RWPE2 (cell line): Measurements from ENCODE around the gene SHROOM1.

Source experiments
- ATAC-seq: fragments of 200-7000 bp; cut with Tn5 transposase; 3 replicates; pipeline ENCODE4 v1.9.1; 2021; ENCODE audit warnings: low read depth
- DNase-seq: peaks from one replicate; pipeline ENCODE4 v3.0.0-alpha.2; 2020; ENCODE audit warnings: low spot score
- H3K27ac ChIP-seq: fragments of 450-650 bp; 2 replicates; pipeline ENCODE4 v1.5.1; 2017; ENCODE audit warnings: mild to moderate bottlenecking; ENCODE audit not compliant: poor library complexity, severe bottlenecking
- H3K27me3 ChIP-seq: fragments of 250-450 bp; sonication (Bioruptor Pico); 2 replicates; pipeline ENCODE4 v1.5.1; 2021; ENCODE audit warnings: mild to moderate bottlenecking, moderate library complexity; ENCODE audit not compliant: insufficient read depth, poor library complexity, severe bottlenecking
- H3K36me3 ChIP-seq: fragments of 250-450 bp; sonication (Bioruptor Pico); 2 replicates; pipeline ENCODE4 v1.5.1; 2020; ENCODE audit warnings: low read depth, mild to moderate bottlenecking, moderate library complexity
- H3K4me1 ChIP-seq: fragments of 250-450 bp; sonication (Bioruptor Pico); 2 replicates; pipeline ENCODE4 v1.5.1; 2021; ENCODE audit warnings: mild to moderate bottlenecking, moderate library complexity; ENCODE audit not compliant: insufficient read depth, poor library complexity, severe bottlenecking
- H3K4me3 ChIP-seq: fragments of 250-450 bp; sonication (Bioruptor Pico); 2 replicates; pipeline ENCODE4 v1.5.1; 2021; ENCODE audit warnings: mild to moderate bottlenecking, moderate library complexity; ENCODE audit not compliant: severe bottlenecking
- H3K9me3 ChIP-seq: fragments of 250-450 bp; sonication (Bioruptor Pico); 2 replicates; pipeline ENCODE4 v1.5.1; 2021; ENCODE audit warnings: mild to moderate bottlenecking, moderate library complexity; ENCODE audit not compliant: severe bottlenecking
- TF ChIP-seq, protein P1 (sequence below): fragments of 450-650 bp; IDR thresholded peaks from one replicate; pipeline ENCODE4 v1.5.1; 2017; ENCODE audit warnings: mild to moderate bottlenecking, moderate library complexity; ENCODE audit not compliant: poor library complexity, severe bottlenecking

Gene SHROOM1

GRCh38 chr5:132873119-132873929 is 42.9 kb upstream of the SHROOM1 start, which contains the start of gene LEAP2:
Gene LEAP2, plus strand, starts transcription at chr5:132873668. Its CDS starts 27 bp downstream, at chr5:132873695.
- peaks cover 62% of the 10 kb centered on the region for H3K36me3 ChIP-seq

DNA sequence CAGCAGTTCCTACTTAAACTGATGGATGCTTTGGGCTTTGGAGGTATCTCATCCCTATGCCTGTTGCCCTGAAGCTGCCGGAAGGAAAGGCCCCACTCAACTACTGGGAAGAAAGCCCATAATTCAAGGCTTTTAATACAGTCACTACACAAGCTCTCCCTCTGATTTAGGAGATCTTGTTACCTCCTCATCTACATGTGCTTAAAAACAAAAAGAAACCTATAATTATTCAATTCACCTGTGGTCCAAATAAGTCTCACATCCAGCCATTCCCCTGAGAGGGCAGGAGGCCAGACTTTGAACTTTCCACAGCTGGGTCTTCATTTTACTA is 42.3 kb upstream of the SHROOM1 start:
- no peaks in the 10 kb centered on the region for H3K27me3 ChIP-seq
- peaks cover 62% of the 10 kb centered on the region for H3K36me3 ChIP-seq
- no peaks in the 10 kb centered on the region for H3K9me3 ChIP-seq
- ATAC-seq (no peak), DNase-seq (no peak)
- no peak overlapping the region for H3K27ac ChIP-seq
- TF ChIP-seq, protein P1, sequence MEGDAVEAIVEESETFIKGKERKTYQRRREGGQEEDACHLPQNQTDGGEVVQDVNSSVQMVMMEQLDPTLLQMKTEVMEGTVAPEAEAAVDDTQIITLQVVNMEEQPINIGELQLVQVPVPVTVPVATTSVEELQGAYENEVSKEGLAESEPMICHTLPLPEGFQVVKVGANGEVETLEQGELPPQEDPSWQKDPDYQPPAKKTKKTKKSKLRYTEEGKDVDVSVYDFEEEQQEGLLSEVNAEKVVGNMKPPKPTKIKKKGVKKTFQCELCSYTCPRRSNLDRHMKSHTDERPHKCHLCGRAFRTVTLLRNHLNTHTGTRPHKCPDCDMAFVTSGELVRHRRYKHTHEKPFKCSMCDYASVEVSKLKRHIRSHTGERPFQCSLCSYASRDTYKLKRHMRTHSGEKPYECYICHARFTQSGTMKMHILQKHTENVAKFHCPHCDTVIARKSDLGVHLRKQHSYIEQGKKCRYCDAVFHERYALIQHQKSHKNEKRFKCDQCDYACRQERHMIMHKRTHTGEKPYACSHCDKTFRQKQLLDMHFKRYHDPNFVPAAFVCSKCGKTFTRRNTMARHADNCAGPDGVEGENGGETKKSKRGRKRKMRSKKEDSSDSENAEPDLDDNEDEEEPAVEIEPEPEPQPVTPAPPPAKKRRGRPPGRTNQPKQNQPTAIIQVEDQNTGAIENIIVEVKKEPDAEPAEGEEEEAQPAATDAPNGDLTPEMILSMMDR, result no peak
- H3K4me3 ChIP-seq, result no peak overlapping the region
- no peaks in the 10 kb centered on the region for H3K4me1 ChIP-seq

More at GRCh38 chr5:132873119-132873929, 42.9 kb upstream of the SHROOM1 start, which contains the start of gene LEAP2:
- ATAC-seq, result no peak
- Histone ChIP-seq H3K4me1 (no peaks in the 10 kb centered on the region), H3K4me3 (no peak within 1 kb of the TSS), H3K9me3 (no peaks in the 10 kb centered on the region), H3K27ac (no peak within 1 kb of the TSS), H3K27me3 (no peaks in the 10 kb centered on the region)
- no peak for DNase-seq
- TF ChIP-seq, protein P1, result no peak

GRCh38 chr5:132871459-132872284 is 41.2 kb upstream of the SHROOM1 start:
- H3K36me3 ChIP-seq, result peaks cover 58% of the 10 kb centered on the region
- ATAC-seq (no peak), DNase-seq (no peak)
- no peaks in the 10 kb centered on the region for H3K9me3 ChIP-seq
- TF ChIP-seq, protein P1, result no peak
- no peak overlapping the region for H3K27ac ChIP-seq
- peaks cover 3% of the 10 kb centered on the region for H3K4me1 ChIP-seq
- no peaks in the 10 kb centered on the region for H3K27me3 ChIP-seq
- no peak overlapping the region for H3K4me3 ChIP-seq

DNA sequence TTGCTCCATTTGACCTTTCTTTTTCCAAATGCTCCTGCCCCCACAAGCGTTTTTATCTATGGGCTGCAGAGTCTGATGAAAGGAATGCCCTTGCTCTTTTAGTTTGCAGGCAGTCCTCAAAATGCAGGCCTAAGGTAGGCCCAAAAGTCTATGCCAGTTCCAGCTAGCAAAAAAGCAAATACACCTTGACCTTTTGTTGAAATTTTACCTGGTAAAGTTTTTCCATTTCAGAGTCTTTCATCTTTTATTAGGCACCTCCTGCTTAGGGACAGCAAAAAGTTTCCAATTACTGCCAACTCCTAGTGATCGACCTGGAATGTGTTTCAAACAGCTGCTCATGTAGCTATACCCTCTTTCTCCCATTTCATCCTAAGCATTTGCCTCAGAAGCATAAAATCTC is 40.4 kb upstream of the SHROOM1 start:
- H3K9me3 ChIP-seq, result no peaks in the 10 kb centered on the region
- H3K36me3 ChIP-seq, result peaks cover 49% of the 10 kb centered on the region
- no peak overlapping the region for H3K27ac ChIP-seq
- TF ChIP-seq, protein P1, result no peak
- peaks cover 3% of the 10 kb centered on the region for H3K4me1 ChIP-seq
- H3K4me3 ChIP-seq, result no peak overlapping the region
- DNase-seq, result no peak
- ATAC-seq, result no peak
- H3K27me3 ChIP-seq, result no peaks in the 10 kb centered on the region
